Ascending aorta (tissue), 2 donors: Measurements from ENCODE around the gene PDZD11. TPM values are rescaled to one million over a fixed set of nuclear protein-coding genes. Genes with fewer than 3 reads are reported as not detected.

Experiments
- DNase-seq, 2 donors: peaks; one replicate each; pipeline ENCODE4 v3.0.0-alpha.2; 2019; ENCODE audit warnings: low spot score in 2 of 2
- H3K27ac ChIP-seq, 2 donors: fragments of 200-600 bp; sonication (generic); one replicate each; pipeline ENCODE4 v1.5.1; 2016 to 2017; ENCODE audit warnings: mild to moderate bottlenecking in 1 of 2
- H3K27me3 ChIP-seq: fragments of 200-600 bp; sonication (generic); one replicate; pipeline ENCODE4 v1.5.1; 2017
- H3K36me3 ChIP-seq, 2 donors: fragments of 200-600 bp; sonication (generic); one replicate each; pipeline ENCODE4 v1.5.1; 2016
- H3K4me1 ChIP-seq, 2 donors: fragments of 200-600 bp; sonication (generic); one replicate each; pipeline ENCODE4 v1.5.1; 2016 to 2017; ENCODE audit warnings: mild to moderate bottlenecking in 1 of 2
- H3K4me3 ChIP-seq, 2 donors: fragments of 200-600 bp; sonication (generic); one replicate each; pipeline ENCODE4 v1.5.1; 2016 to 2017; ENCODE audit warnings: mild to moderate bottlenecking in 1 of 2
- H3K9me3 ChIP-seq, 2 donors: fragments of 200-600 bp; sonication (generic); one replicate each; pipeline ENCODE4 v1.5.1; 2016
- CTCF ChIP-seq, 3 experiments: fragments of 200-600 bp in 2 of 3; fragments of 450-650 bp in 1 of 3; sonication (generic) in 2 of 3; IDR thresholded peaks; one replicate each; pipeline ENCODE4 v1.5.1; 2016 to 2019; ENCODE audit warnings: antibody characterized with exemption in 3 of 3, mild to moderate bottlenecking in 1 of 3, moderate library complexity in 1 of 3
- intact Hi-C: fragments of 100-400 bp; cut with DNase I; formaldehyde crosslinking; loops from one replicate; pipeline ENCODE4 v1.15.1; 2023
- total RNA-seq: library from RNA; depleted of rRNA; stranded (reverse); fragments of >200 nt; gene quantifications from one replicate; pipeline ENCODE4 v1.1.0, GENCODE V29; 2016

PDZD11 gene
- total RNA-seq, result 17.8 TPM

GRCh38 chrX:70289793-70290770, at the start of gene PDZD11, which contains the start of gene KIF4A:
Gene PDZD11, minus strand, starts transcription at chrX:70289927. Its CDS starts 586 bp downstream, at chrX:70289341.
Gene KIF4A, plus strand, starts transcription at chrX:70290104. Its CDS starts 355 bp downstream, at chrX:70290459.
- Histone ChIP-seq H3K27me3 (no peaks in the 10 kb centered on the region), H3K9me3 (no peaks in the 10 kb centered on the region), H3K4me1 (peaks cover 4 to 5% of the 10 kb centered on the region in 2 donors), H3K4me3 (peak within 1 kb of the TSS; percentile 51 to 68), H3K36me3 (no peaks in the 10 kb centered on the region), H3K27ac (peak within 1 kb of the TSS; percentile 66 to 77)
- no peak for TF ChIP-seq CTCF (IDR thresholded peaks at IDR 0.05)
- intact Hi-C loops, result loop anchor here (5.0 to 10.0 kb wide), 2 partner anchors 142 to 155 kb away; partner anchors contain the start of gene IGBP1
- DNase-seq, result peak; percentile 24 to 86

GRCh38 chrX:70338290-70338689, 48.6 kb upstream of the PDZD11 start:
- no peak for TF ChIP-seq CTCF (IDR thresholded peaks at IDR 0.05)
- no peaks in the 10 kb centered on the region for H3K4me1 ChIP-seq
- H3K4me3 ChIP-seq, result no peak overlapping the region
- intact Hi-C loops, result no loop called here
- H3K36me3 ChIP-seq, result no peaks in the 10 kb centered on the region
- no peak overlapping the region for H3K27ac ChIP-seq
- DNase-seq, result no peak
- no peaks in the 10 kb centered on the region for H3K27me3 ChIP-seq
- H3K9me3 ChIP-seq, result no peaks in the 10 kb centered on the region

- no peaks in the 10 kb centered on the region for H3K36me3 ChIP-seq
- intact Hi-C loops, result no loop called here
- H3K9me3 ChIP-seq, result no peaks in the 10 kb centered on the region
- H3K27ac ChIP-seq, result no peak overlapping the region
- H3K4me1 ChIP-seq, result no peaks in the 10 kb centered on the region
- no peak for DNase-seq
- TF ChIP-seq CTCF (IDR thresholded peaks at IDR 0.05), result no peak
- H3K27me3 ChIP-seq, result no peaks in the 10 kb centered on the region
- no peak overlapping the region for H3K4me3 ChIP-seq
Measured at GRCh38 chrX:70336767-70337166, 47.0 kb upstream of the PDZD11 start.

GRCh38 chrX:70332600-70332999, 42.9 kb upstream of the PDZD11 start:
- no peak overlapping the region for H3K4me3 ChIP-seq
- intact Hi-C loops, result no loop called here
- no peaks in the 10 kb centered on the region for H3K27me3 ChIP-seq
- H3K4me1 ChIP-seq, result no peaks in the 10 kb centered on the region
- no peak overlapping the region for H3K27ac ChIP-seq
- TF ChIP-seq CTCF (IDR thresholded peaks at IDR 0.05), result no peak
- no peaks in the 10 kb centered on the region for H3K36me3 ChIP-seq
- DNase-seq, result no peak
- no peaks in the 10 kb centered on the region for H3K9me3 ChIP-seq

- no peaks in the 10 kb centered on the region for H3K4me1 ChIP-seq
- intact Hi-C loops, result no loop called here
- TF ChIP-seq CTCF (IDR thresholded peaks at IDR 0.05), result no peak
- H3K27me3 ChIP-seq, result no peaks in the 10 kb centered on the region
- H3K27ac ChIP-seq, result no peak overlapping the region
- no peak overlapping the region for H3K4me3 ChIP-seq
- H3K36me3 ChIP-seq, result no peaks in the 10 kb centered on the region
- DNase-seq, result no peak
- no peaks in the 10 kb centered on the region for H3K9me3 ChIP-seq
Measured at GRCh38 chrX:70331161-70331560, 41.4 kb upstream of the PDZD11 start.
